ENCODE measurements around the gene RPL22L1. TPM values are rescaled to one million over a fixed set of nuclear protein-coding genes. Genes with fewer than 3 reads are reported as not detected.

The RPL22L1 gene
- total and polyA plus RNA-seq, 2 donors (not counting 1 experiment from before 2014, with no cell fraction given) = 46.1 to 147 TPM

- TF ChIP-seq CTCF (IDR thresholded peaks at IDR 0.05) (no peak), EZH2 (IDR thresholded peaks at IDR 0.05; ENCODE audit: borderline replicate concordance, insufficient read depth, low read depth, low read length, poor library complexity, severe bottlenecking) (no peak)
- no peak overlapping the region for H3K4me2 ChIP-seq (replicated peaks; ENCODE audit: low read depth, low read length, poor library complexity, severe bottlenecking)
- ATAC-seq (ENCODE audit: low read depth) (no peak), DNase-seq (no peak)
- peaks cover 13 to 36% of the 10 kb centered on the region in 2 experiments for H3K36me3 ChIP-seq (replicated peaks in 1 of 2; ENCODE audit: control extremely low read depth in 1 of 2, control insufficient read depth in 1 of 2, extremely low read depth in 1 of 2, insufficient read depth in 2 of 2, low read length in 1 of 2)
- Mint-ChIP-seq H3K27me3 (no peaks in the 10 kb centered on the region), H3K27ac (no peak overlapping the region), H3K9me3 (ENCODE audit: insufficient read depth) (no peaks in the 10 kb centered on the region), H3K4me1 (peaks cover 22% of the 10 kb centered on the region), H3K4me3 (no peak overlapping the region)
- H3K4me3 ChIP-seq (ENCODE audit: control extremely low read depth in 1 of 5, extremely low read depth in 1 of 5, insufficient read depth in 1 of 5, low read depth in 2 of 5, low read length in 4 of 5) = no peak overlapping the region
- ChIA-PET POLR2A (no interaction called here), CTCF (no interaction called here)
- H2AFZ ChIP-seq (ENCODE audit: insufficient read depth, low read depth, low read length, poor library complexity, severe bottlenecking) = no peak overlapping the region
- H3K4me1 ChIP-seq (ENCODE audit: control insufficient read depth in 2 of 2, insufficient read depth in 2 of 2, low read length in 2 of 2) = peaks cover 27 to 29% of the 10 kb centered on the region in 2 donors
- H3K9ac ChIP-seq (ENCODE audit: low read length) = no peak overlapping the region
- H3K9me3 ChIP-seq (ENCODE audit: control extremely low read depth in 1 of 3, control insufficient read depth in 2 of 3, insufficient read depth in 1 of 3, low read length in 2 of 3) = no peaks in the 10 kb centered on the region
- no peak overlapping the region for H3K27ac ChIP-seq (ENCODE audit: low read length in 2 of 2)
- H3K79me2 ChIP-seq (ENCODE audit: control insufficient read depth, insufficient read depth, low read length) = peaks cover 14% of the 10 kb centered on the region
- intact Hi-C loops (cut with micrococcal nuclease) = no loop called here
- H4K20me1 ChIP-seq (ENCODE audit: control insufficient read depth, insufficient read depth, low read length, poor library complexity, severe bottlenecking) = peaks cover 14% of the 10 kb centered on the region
- H3K27me3 ChIP-seq (replicated peaks in 1 of 4; ENCODE audit: control extremely low read depth in 1 of 4, control insufficient read depth in 3 of 4, insufficient read depth in 4 of 4, low read length in 3 of 4) = no peaks in the 10 kb centered on the region
- WGBS (ENCODE audit: insufficient coverage) = 91% methylated on average over 2 of the region's 6 CpGs
These were observed 5.3 kb downstream of the RPL22L1 start for GRCh38 chr3:170864525-170865208.

GRCh38 chr3:170863816-170864215 is 6.2 kb downstream of the RPL22L1 start:
- ATAC-seq (ENCODE audit: low read depth) (no peak), DNase-seq (no peak)
- 91% methylated on average over 3 of the region's 4 CpGs for WGBS (ENCODE audit: insufficient coverage)
- no peak overlapping the region for H2AFZ ChIP-seq (ENCODE audit: insufficient read depth, low read depth, low read length, poor library complexity, severe bottlenecking)
- intact Hi-C loops (cut with micrococcal nuclease) = no loop called here
- Mint-ChIP-seq H3K9me3 (ENCODE audit: insufficient read depth) (no peaks in the 10 kb centered on the region), H3K4me3 (no peak overlapping the region), H3K27ac (no peak overlapping the region), H3K4me1 (peaks cover 15% of the 10 kb centered on the region), H3K27me3 (no peaks in the 10 kb centered on the region)
- TF ChIP-seq EZH2 (IDR thresholded peaks at IDR 0.05; ENCODE audit: borderline replicate concordance, insufficient read depth, low read depth, low read length, poor library complexity, severe bottlenecking) (no peak), CTCF (IDR thresholded peaks at IDR 0.05) (no peak)
- no peak overlapping the region for H3K27ac ChIP-seq (ENCODE audit: low read length in 2 of 2)
- no peak overlapping the region for H3K4me3 ChIP-seq (ENCODE audit: control extremely low read depth in 1 of 5, extremely low read depth in 1 of 5, insufficient read depth in 1 of 5, low read depth in 2 of 5, low read length in 4 of 5)
- ChIA-PET POLR2A (no interaction called here), CTCF (interaction anchor here (0.6 kb wide), 1 partner anchor 1092 kb away, joined by 3 read pairs; no protein-coding TSS in a partner anchor)
- peaks cover 14% of the 10 kb centered on the region for H4K20me1 ChIP-seq (ENCODE audit: control insufficient read depth, insufficient read depth, low read length, poor library complexity, severe bottlenecking)
- H3K9me3 ChIP-seq (ENCODE audit: control extremely low read depth in 1 of 3, control insufficient read depth in 2 of 3, insufficient read depth in 1 of 3, low read length in 2 of 3) = no peaks in the 10 kb centered on the region
- H3K4me2 ChIP-seq (replicated peaks; ENCODE audit: low read depth, low read length, poor library complexity, severe bottlenecking) = no peak overlapping the region
- H3K27me3 ChIP-seq (replicated peaks in 1 of 4; ENCODE audit: control extremely low read depth in 1 of 4, control insufficient read depth in 3 of 4, insufficient read depth in 4 of 4, low read length in 3 of 4) = no peaks in the 10 kb centered on the region
- peaks cover 13 to 36% of the 10 kb centered on the region in 2 experiments for H3K36me3 ChIP-seq (replicated peaks in 1 of 2; ENCODE audit: control extremely low read depth in 1 of 2, control insufficient read depth in 1 of 2, extremely low read depth in 1 of 2, insufficient read depth in 2 of 2, low read length in 1 of 2)
- peaks cover 5% of the 10 kb centered on the region for H3K79me2 ChIP-seq (ENCODE audit: control insufficient read depth, insufficient read depth, low read length)
- H3K9ac ChIP-seq (ENCODE audit: low read length) = no peak overlapping the region
- H3K4me1 ChIP-seq (ENCODE audit: control insufficient read depth in 2 of 2, insufficient read depth in 2 of 2, low read length in 2 of 2) = peaks cover 24% of the 10 kb centered on the region in 2 donors
